A673 (cell line): ENCODE results near the gene MYBL2.

Experiments
- CTCF ChIP-seq: fragments of 300-800, 200-600 bp; sonication (generic); conservative IDR thresholded peaks from 2 replicates; pipeline ENCODE4 v1.5.1; 2017; ENCODE audit warnings: low read depth, mild to moderate bottlenecking, antibody characterized with exemption, low read length, moderate library complexity, mixed read lengths
- EZH2 ChIP-seq: fragments of 200-600 bp; sonication (generic); IDR thresholded peaks from 2 replicates; pipeline ENCODE4 v1.6.1; 2017; ENCODE audit warnings: borderline replicate concordance, low read depth, mild to moderate bottlenecking, mixed read lengths, antibody characterized with exemption, low read length; ENCODE audit not compliant: poor library complexity, severe bottlenecking

GRCh38 chr20:43720007-43720406 is 53.1 kb downstream of the MYBL2 start:
- TF ChIP-seq CTCF, result no peak
- no peak for TF ChIP-seq EZH2
